Lower leg skin (tissue), 4 donors: ENCODE measurements around the gene CMTM8. TPM values are rescaled to one million over a fixed set of nuclear protein-coding genes. Genes with fewer than 3 reads are reported as not detected.

ENCODE experiments used
- DNase-seq, 2 donors: peaks; one replicate each; pipeline ENCODE4 v3.0.0-alpha.2; 2019; ENCODE audit warnings: low spot score in 2 of 2
- H3K4me3 ChIP-seq: fragments of 200-600 bp; sonication (generic); 2 replicates; pipeline ENCODE4 v1.5.1; 2017; ENCODE audit warnings: mild to moderate bottlenecking, low read depth; ENCODE audit not compliant: poor library complexity, severe bottlenecking
- POLR2A ChIP-seq, 2 donors: fragments of 450-650 bp; IDR thresholded peaks; one replicate each; pipeline ENCODE4 v1.6.1; 2016 to 2017; ENCODE audit warnings: antibody characterized with exemption in 2 of 2, mild to moderate bottlenecking in 1 of 2, moderate library complexity in 1 of 2
- WGBS, 2 donors: methylation state at CpG; one replicate each; pipeline ENCODE4 v1.1.5; 2018; 5-methylcytosine and 5-hydroxymethylcytosine counted together
- intact Hi-C: fragments of 100-400 bp; cut with DNase I; formaldehyde crosslinking; loops from one replicate; pipeline ENCODE4 v1.15.0; 2023; ENCODE audit warnings: low total_unique reads
- total RNA-seq, 4 donors: library from RNA; depleted of rRNA; stranded (reverse); fragments of >200 nt; gene quantifications; one replicate each; pipeline ENCODE4 v1.1.0, GENCODE V29; 2016
- TF ChIP-seq, protein P1 (sequence below), 3 donors: fragments of 450-650 bp; IDR thresholded peaks; one replicate each; pipeline ENCODE4 v1.5.1; 2016; ENCODE audit warnings: antibody characterized with exemption in 3 of 3, mild to moderate bottlenecking in 3 of 3, moderate library complexity in 2 of 3

CMTM8 gene
- total RNA-seq, 4 donors from 2014 or later: 11.0 to 24.7 (median 15.5) TPM

DNA sequence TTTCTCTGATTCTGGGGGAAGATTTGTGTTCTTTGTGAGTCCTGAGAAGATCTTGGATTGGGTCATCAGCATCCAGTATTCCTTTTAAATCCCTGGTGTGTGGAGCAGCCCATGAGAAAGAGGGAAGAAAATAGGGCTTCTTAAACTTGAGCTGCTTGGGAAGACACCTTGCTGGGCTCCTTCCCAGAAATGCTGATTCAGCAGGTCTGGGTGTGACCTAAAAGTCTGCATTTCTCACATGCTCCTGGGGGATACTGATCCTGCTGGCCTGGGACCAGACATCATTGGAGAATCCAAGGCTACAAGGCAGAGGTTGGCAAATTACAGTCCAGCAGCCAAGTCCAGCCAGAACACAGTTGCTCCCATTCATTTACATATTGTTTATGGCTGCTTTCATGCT lies 99.0 kb downstream of the CMTM8 start:
- TF ChIP-seq POLR2A (IDR thresholded peaks at IDR 0.05): no peak
- TF ChIP-seq, protein P1, sequence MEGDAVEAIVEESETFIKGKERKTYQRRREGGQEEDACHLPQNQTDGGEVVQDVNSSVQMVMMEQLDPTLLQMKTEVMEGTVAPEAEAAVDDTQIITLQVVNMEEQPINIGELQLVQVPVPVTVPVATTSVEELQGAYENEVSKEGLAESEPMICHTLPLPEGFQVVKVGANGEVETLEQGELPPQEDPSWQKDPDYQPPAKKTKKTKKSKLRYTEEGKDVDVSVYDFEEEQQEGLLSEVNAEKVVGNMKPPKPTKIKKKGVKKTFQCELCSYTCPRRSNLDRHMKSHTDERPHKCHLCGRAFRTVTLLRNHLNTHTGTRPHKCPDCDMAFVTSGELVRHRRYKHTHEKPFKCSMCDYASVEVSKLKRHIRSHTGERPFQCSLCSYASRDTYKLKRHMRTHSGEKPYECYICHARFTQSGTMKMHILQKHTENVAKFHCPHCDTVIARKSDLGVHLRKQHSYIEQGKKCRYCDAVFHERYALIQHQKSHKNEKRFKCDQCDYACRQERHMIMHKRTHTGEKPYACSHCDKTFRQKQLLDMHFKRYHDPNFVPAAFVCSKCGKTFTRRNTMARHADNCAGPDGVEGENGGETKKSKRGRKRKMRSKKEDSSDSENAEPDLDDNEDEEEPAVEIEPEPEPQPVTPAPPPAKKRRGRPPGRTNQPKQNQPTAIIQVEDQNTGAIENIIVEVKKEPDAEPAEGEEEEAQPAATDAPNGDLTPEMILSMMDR (IDR thresholded peaks at IDR 0.05): no peak
- no peak overlapping the region for H3K4me3 ChIP-seq
- no peak for DNase-seq
- intact Hi-C loops: no loop called here

DNA sequence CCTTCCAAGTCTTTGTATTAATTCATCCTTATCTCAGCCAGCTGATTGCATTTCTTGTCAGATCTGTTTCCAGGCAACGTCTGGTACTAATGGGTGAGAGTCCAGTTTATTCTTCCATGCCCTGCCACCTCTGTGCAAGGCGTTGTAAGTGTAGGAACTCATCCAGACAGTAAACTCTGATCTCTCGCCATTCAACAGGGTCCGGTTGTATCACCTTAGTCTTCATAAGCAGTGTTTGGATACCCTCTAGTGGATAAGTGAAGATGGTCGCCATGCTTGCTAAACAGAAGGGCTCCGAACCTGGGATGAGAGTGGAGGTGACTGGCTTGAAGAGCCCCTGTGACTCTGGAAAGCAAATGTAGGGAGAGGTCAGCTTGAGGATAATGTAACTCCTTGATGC lies 101.6 kb downstream of the CMTM8 start:
- no peak for TF ChIP-seq POLR2A (IDR thresholded peaks at IDR 0.05)
- TF ChIP-seq, protein P1 (IDR thresholded peaks at IDR 0.05): no peak
- no peak for DNase-seq
- intact Hi-C loops: no loop called here
- 54 to 63% methylated on average over 6 of the region's 6 CpGs for WGBS, 2 donors
- no peak overlapping the region for H3K4me3 ChIP-seq

DNA sequence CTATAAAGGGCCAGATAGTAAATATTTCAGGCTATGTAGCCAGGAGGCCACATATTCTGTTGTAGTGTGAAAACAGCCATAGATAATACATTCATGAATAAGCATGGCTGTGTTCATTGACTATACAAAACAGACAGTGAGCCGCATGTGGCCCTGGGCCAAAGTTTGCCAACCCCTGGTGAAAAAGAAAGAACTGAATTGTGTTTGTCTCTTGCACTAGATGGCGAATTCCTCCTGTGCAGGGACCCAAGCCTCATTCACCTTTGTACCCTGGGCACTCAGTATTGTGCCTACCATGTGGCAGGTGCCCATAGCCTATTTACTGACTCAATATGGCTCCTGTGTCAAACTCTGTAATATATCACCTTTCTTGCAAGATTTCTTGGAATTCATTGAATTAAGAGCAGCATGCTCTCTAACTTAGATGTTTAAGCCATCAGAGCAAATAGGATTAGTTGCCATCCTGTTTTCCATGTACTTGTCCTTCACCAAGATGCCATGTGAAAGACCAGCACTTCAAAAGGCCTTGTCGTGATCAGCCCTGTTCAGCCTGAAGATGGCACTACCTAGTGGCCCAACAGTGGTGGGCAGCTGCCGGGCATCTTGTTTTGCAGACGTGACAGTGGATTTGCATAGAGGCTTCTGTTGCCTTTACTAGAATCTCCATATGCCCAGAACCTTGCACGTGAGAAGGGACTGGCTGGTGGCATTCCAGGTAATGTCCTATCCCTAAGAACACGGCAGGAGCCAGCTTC lies 102.3 kb downstream of the CMTM8 start:
- 88 to 92% methylated on average over 7 of the region's 7 CpGs for WGBS, 2 donors
- no peak for DNase-seq
- no peak for TF ChIP-seq POLR2A (IDR thresholded peaks at IDR 0.05)
- TF ChIP-seq, protein P1 (IDR thresholded peaks at IDR 0.05): no peak
- no peak overlapping the region for H3K4me3 ChIP-seq
- intact Hi-C loops: no loop called here

DNA sequence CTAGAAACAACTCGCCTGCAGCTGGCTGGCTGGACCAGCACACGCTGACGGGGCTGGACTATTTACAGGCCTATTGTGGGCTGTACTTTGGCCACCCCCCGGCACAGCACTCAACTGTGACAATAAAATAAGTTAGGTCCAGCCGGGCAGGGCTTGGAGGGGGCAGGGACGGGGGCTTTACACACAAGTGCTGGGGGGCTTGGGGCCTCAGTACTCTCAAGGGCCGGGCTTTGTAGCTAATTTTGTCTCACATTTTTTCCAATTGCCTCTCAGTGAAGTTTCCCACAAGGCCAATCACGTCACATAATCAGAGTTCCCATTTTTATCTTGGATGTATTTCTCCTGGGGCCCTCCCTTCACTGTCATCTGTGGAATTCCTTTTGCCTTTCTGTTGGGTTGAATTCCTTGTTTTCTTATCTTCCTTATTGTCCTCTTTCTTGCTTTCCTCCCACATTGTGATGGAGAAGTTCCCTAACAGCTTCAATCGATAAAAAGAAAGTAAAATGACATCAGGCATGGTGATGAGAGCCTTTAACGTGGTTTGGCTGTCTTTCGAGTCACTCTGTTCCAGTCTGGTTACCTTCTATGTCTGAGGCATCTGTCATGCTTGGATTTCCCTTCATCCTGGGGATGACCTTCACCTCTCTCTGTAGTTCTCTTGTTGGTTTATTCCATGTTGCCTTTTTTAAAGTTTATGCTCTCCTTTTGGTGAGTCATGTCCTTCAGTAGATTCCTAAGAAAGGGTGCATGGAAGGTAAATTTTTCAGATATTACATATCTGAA lies 109.1 kb downstream of the CMTM8 start:
- DNase-seq: no peak
- H3K4me3 ChIP-seq: no peak overlapping the region
- WGBS, 2 donors: 62 to 69% methylated on average over 11 of the region's 11 CpGs
- intact Hi-C loops: no loop called here
- TF ChIP-seq, protein P1 (IDR thresholded peaks at IDR 0.05): no peak
- no peak for TF ChIP-seq POLR2A (IDR thresholded peaks at IDR 0.05)

DNA sequence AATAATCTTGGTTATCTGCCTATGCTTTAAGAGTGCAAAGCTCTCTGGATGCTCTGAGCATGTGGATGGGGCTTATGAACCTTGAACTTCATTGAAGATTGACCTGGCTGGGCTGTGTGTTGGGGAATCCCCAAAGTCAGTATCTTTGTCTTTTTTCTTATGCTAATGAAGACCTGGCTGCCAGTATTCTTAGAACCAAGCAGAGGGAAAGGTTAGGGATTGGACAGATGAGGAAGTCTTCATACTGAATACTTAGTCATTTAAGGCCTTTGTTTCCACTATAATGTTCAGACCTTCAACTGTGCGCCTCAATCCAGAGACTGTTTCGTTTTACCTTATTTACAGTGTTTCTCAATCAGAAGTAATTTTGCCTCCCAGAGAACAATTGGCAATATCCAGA lies 110.7 kb downstream of the CMTM8 start:
- TF ChIP-seq, protein P1 (IDR thresholded peaks at IDR 0.05): no peak
- no peak for TF ChIP-seq POLR2A (IDR thresholded peaks at IDR 0.05)
- DNase-seq: no peak
- intact Hi-C loops: no loop called here
- WGBS, 2 donors: 77 to 80% methylated on average over 2 of the region's 2 CpGs
- H3K4me3 ChIP-seq: no peak overlapping the region
